HG02759 (cell line): ENCODE data around the gene RNF181.
"Not testable (repeated sequence)": the region's sequence is repeated elsewhere in the genome, so short reads cannot be mapped to it uniquely, and the experiment has no call there.

Experiments
- ATAC-seq: cut with Tn5 transposase; IDR thresholded peaks from one replicate; pipeline ENCODE4 v1.9.1; 2021; ENCODE audit warnings: mild to moderate bottlenecking, moderate library complexity; ENCODE audit not compliant: unreplicated experiment

Gene RNF181

DNA sequence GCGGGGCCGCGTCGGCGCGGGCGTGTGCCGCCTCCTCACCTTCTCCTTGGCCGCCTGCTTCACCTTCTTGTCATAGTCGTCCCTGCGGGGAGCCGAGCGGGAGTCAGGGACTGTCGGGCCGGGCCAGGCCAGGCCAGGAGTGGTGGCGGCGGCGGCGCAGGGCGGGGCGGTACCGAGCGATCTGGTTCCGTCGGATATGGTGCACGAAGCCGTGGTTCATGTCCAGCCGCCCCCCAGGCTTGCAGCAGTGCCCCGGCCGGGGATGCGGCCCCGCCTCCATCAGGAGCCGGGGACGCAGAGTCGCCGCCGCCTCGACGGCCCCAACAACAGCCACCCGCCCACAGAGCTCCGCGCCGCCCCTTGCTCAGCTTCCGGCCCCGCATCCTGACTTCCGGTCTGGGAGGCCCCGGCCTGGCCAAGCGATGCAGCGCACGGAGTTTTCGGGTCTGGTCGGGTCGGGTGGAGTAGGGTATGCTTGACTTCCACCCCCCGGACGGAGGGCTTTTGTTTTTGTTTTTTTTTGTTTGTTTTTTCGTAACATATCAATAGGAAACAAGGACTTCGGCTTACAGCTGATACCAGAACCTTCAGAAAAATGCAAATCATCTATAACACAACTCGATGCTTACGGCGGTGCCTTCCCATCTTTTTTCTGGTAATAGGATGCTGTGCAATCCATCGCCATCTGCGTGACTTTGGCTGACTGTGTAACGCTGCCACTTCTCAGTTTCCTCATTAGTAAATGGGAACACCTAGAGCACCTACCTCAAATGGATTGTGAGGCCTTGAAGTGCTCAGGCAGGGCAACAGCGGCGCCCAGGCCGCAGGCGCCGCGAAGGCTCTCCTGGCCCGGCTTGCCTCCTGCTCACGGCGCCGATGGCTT lies 16.4 kb downstream of the RNF181 start, which contains the start of gene C2orf68:
C2orf68 (minus strand) TSS at position 362 of the 883 bp plus-strand sequence; CDS start at position 280, 82 bp downstream.
- peak; percentile 78 for ATAC-seq

- no peak for ATAC-seq
These were observed 18.4 kb downstream of the RNF181 start for GRCh38 chr2:85613717-85614515.

- ATAC-seq, result not testable (repeated sequence)
These were observed 19.2 kb downstream of the RNF181 start for GRCh38 chr2:85614757-85615156.

DNA sequence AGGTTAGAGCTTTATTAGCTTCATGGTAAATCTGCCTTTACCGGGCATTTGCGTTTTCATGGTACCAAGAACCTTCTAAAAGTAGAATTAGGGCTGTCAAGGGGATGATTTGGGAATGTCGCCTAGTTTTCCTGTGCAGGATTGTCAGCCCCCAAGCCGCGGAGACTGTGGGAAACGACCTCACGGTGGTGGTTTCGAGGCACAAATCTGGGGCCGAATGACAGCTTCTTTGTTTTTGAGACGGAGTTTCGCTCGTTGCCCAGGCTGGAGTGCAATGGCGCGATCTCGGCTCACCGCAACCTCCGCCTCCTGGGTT lies 19.8 kb downstream of the RNF181 start:
- ATAC-seq, result no peak

- not testable (repeated sequence) for ATAC-seq
These were observed 22.2 kb downstream of the RNF181 start for GRCh38 chr2:85617723-85618122.

- no peak for ATAC-seq
These were observed 24.1 kb downstream of the RNF181 start for GRCh38 chr2:85619617-85620016.

DNA sequence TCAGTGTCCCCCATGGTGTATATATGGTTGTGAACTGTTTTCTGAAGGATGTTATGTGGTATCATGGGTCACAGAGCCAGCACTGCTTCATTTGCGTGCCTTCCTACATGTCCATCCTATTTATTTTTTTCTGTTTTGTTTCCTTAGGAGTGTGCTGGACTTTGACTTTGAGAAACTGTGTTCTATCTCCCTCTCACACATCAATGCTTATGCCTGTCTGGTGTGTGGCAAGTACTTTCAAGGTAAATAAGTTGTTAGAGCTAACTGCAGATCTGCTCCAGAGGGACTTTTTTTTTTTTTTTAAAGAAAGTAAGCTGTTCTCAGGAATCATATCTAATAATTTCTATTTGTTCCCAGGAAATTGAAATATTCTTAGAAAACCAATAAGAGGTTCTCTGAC lies 25.8 kb downstream of the RNF181 start:
- ATAC-seq, result no peak

DNA sequence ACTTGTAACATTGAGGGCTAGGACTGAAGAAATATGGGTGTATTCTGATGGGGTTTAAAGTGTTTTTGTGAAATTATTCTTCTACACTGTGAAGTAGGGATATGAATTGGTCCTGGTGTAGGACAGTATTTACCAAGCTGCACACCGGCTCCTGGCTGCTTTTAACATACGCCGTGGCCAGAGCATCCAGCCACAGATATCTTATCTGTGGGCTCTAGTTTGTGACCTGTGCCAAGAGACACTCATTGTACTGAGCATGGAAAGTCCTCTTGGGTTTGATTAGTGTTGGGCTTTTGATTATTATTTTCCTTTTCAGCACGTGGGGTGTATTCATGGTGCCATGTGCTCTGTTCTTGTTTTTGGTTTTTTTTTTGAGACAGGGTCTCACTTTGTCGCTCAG lies 28.4 kb downstream of the RNF181 start:
- ATAC-seq, result no peak

DNA sequence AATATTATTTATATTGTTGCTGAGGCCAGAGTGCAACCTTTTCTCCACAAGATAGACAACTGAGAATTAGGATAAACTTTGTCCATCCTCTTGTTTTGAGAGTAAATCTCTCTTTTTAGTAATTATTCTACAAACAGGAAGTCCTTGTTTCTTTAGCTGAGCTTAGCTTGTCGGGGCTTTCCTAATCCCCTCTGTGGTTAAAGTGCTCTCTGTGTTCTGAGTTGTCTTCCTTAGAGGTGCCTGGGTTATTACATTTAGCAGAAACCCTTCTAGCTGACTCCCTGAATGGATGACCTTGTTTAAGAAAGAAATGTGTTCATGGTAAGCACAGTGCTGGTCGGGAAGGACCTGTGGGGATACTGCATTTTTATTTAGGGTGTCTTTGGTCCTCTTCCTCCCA lies 33.1 kb downstream of the RNF181 start:
- no peak for ATAC-seq

DNA sequence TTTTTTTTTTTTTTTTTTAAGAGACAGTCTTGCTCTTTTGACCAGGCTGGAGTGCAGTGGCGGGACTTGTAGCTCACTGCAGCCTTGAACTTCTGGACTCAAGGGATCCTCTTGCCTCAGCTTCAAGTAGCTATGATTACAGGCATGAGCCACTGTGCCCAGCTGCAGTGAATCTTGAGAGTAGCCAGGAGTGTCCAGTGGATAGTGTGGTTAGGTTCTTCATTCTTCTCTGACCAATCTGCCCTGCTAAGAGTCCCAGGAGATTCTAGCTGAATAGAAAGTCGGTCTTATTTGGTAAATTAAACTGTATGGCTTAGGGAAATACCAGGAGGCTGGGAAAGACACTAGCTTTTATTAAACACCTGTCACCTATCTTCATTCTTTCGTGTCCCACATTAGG lies 35.8 kb downstream of the RNF181 start:
- no peak for ATAC-seq

DNA sequence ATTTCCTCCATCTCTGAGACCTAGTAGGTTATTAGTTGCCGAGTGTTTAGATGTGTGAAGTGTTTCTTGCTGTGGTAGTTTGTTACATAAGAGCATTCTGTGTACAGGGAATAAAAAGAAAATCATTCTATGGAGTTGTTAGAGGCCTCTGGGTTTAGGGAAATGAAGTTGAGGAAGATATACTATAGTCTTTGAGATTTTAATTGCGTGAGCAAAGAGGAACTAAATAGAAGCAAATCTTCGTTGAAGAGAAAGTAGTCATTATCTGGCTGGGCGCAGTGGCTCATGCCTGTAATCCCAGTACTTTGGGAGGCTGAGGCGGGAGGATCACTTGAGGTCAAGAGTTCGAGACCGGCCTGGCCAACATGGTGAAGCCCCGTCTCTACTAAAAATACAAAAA lies 39.5 kb downstream of the RNF181 start:
- ATAC-seq, result no peak

- no peak for ATAC-seq
These were observed 40.1 kb downstream of the RNF181 start for GRCh38 chr2:85635636-85636035.

DNA sequence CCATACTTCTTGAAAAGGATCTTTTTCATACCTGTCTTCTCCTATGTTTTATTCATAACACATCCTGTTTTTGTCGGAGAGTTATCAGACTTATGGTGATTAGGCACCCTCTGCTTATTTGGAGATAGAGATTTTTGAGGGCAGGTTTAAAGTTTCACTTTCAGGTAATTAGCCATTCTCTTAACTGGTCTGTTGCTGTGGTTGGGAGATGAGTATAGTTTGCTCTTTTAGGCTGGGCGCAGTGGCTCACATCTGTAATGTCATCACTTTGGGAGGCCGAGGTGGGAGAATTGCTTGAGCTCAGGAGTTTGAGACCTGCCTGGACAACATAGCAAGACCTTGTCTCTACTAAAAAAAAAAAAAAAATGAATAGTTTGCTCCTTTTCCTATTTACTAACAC lies 47.2 kb downstream of the RNF181 start:
- no peak for ATAC-seq

- ATAC-seq, result no peak
These were observed 49.4 kb downstream of the RNF181 start for GRCh38 chr2:85644909-85645308.

DNA sequence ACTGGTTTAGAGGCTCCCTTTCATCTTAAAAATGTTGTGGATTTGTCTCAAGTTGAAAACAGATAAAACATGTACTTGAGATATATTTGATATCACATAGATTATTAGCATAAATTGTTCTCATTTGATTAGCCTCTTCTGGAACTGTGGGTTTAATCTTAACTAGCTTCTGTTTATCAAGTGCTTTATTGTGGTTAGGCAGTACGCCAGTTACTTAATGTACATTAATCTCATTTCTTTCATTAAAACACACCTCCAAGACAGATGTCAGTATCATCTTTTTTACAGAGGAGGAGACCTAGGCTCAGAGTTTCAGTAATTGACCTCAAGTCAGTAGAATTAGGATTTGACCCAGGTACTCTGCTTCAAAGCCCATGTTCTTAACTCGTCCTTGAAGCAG lies 50.6 kb downstream of the RNF181 start:
- ATAC-seq, result no peak
